ENCODE measurements around the gene IMPA2. TPM values are rescaled to one million over a fixed set of nuclear protein-coding genes. Genes with fewer than 3 reads are reported as not detected.

IMPA2 gene
- polyA plus RNA-seq, 1 donor (not counting 4 experiments of a cell fraction or from before 2014, with no cell fraction given): 17.6 TPM

- dilution Hi-C loops (cut with MboI; ENCODE audit: extremely low pct_ligation_motif_present, low sequenced_read_pairs): no loop called here
- Histone ChIP-seq H3K9ac (ENCODE audit: control insufficient read depth, extremely low read depth, insufficient read depth, low read length) (peak overlapping the region; percentile 86), H3K4me2 (ENCODE audit: control insufficient read depth, extremely low read depth, insufficient read depth, low read depth, low read length) (peak overlapping the region; percentile 89), H3K4me3 (ENCODE audit: control insufficient read depth in 2 of 3, extremely low read depth in 1 of 3, insufficient read depth in 2 of 3, low read depth in 1 of 3, low read length in 3 of 3) (peak overlapping the region; percentile 37 to 73 (median 63)), H3K4me1 (ENCODE audit: control insufficient read depth, extremely low read depth, insufficient read depth, low read length) (peaks cover 27% of the 10 kb centered on the region), H3K27ac (ENCODE audit: control insufficient read depth, insufficient read depth, low read length) (peak overlapping the region; percentile 93), H3K27me3 (ENCODE audit: control insufficient read depth, extremely low read depth, insufficient read depth, low read length) (no peaks in the 10 kb centered on the region), H3K79me2 (ENCODE audit: control insufficient read depth, insufficient read depth, low read length) (no peaks in the 10 kb centered on the region), H3K9me1 (ENCODE audit: control insufficient read depth, extremely low read depth, insufficient read depth, low read length) (no peaks in the 10 kb centered on the region), H2AFZ (ENCODE audit: control insufficient read depth, low read length) (peak overlapping the region; percentile 82), H3K9me3 (ENCODE audit: control insufficient read depth, low read depth, low read length) (no peaks in the 10 kb centered on the region), H3K36me3 (ENCODE audit: control insufficient read depth in 2 of 2, extremely low read depth in 1 of 2, insufficient read depth in 2 of 2, low read length in 2 of 2) (no peaks in the 10 kb centered on the region), H4K20me1 (ENCODE audit: control insufficient read depth, extremely low read depth, insufficient read depth, low read length) (no peaks in the 10 kb centered on the region)
- FAIRE-seq: peak; percentile 77
- DNase-seq (ENCODE audit: low read depth, low spot score): peak; percentile 90
- TF ChIP-seq EZH2 (IDR thresholded peaks at IDR 0.05; ENCODE audit: low read length): no peak
- TF ChIP-seq, protein P1, sequence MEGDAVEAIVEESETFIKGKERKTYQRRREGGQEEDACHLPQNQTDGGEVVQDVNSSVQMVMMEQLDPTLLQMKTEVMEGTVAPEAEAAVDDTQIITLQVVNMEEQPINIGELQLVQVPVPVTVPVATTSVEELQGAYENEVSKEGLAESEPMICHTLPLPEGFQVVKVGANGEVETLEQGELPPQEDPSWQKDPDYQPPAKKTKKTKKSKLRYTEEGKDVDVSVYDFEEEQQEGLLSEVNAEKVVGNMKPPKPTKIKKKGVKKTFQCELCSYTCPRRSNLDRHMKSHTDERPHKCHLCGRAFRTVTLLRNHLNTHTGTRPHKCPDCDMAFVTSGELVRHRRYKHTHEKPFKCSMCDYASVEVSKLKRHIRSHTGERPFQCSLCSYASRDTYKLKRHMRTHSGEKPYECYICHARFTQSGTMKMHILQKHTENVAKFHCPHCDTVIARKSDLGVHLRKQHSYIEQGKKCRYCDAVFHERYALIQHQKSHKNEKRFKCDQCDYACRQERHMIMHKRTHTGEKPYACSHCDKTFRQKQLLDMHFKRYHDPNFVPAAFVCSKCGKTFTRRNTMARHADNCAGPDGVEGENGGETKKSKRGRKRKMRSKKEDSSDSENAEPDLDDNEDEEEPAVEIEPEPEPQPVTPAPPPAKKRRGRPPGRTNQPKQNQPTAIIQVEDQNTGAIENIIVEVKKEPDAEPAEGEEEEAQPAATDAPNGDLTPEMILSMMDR (optimal IDR thresholded peaks at IDR 0.05 in 1 of 3, IDR thresholded peaks at IDR 0.05 in 1 of 3, conservative IDR thresholded peaks at IDR 0.05 in 1 of 3; ENCODE audit: extremely low read depth in 1 of 3, insufficient read depth in 2 of 3, low read length in 3 of 3): no peak
Observed at GRCh38 chr18:11947214-11948191, 33.8 kb upstream of the IMPA2 start.

GRCh38 chr18:11948852-11949523 is 32.3 kb upstream of the IMPA2 start:
- Histone ChIP-seq H2AFZ (ENCODE audit: control insufficient read depth, low read length) (no peak overlapping the region), H3K79me2 (ENCODE audit: control insufficient read depth, insufficient read depth, low read length) (no peaks in the 10 kb centered on the region), H3K4me2 (ENCODE audit: control insufficient read depth, extremely low read depth, insufficient read depth, low read depth, low read length) (no peak overlapping the region), H3K36me3 (ENCODE audit: control insufficient read depth in 2 of 2, extremely low read depth in 1 of 2, insufficient read depth in 2 of 2, low read length in 2 of 2) (no peaks in the 10 kb centered on the region), H3K9me1 (ENCODE audit: control insufficient read depth, extremely low read depth, insufficient read depth, low read length) (no peaks in the 10 kb centered on the region), H4K20me1 (ENCODE audit: control insufficient read depth, extremely low read depth, insufficient read depth, low read length) (no peaks in the 10 kb centered on the region), H3K9me3 (ENCODE audit: control insufficient read depth, low read depth, low read length) (no peaks in the 10 kb centered on the region), H3K27me3 (ENCODE audit: control insufficient read depth, extremely low read depth, insufficient read depth, low read length) (no peaks in the 10 kb centered on the region), H3K9ac (ENCODE audit: control insufficient read depth, extremely low read depth, insufficient read depth, low read length) (no peak overlapping the region), H3K4me1 (ENCODE audit: control insufficient read depth, extremely low read depth, insufficient read depth, low read length) (peaks cover 29% of the 10 kb centered on the region), H3K27ac (ENCODE audit: control insufficient read depth, insufficient read depth, low read length) (no peak overlapping the region), H3K4me3 (ENCODE audit: control insufficient read depth in 2 of 3, extremely low read depth in 1 of 3, insufficient read depth in 2 of 3, low read depth in 1 of 3, low read length in 3 of 3) (no peak overlapping the region)
- TF ChIP-seq EZH2 (IDR thresholded peaks at IDR 0.05; ENCODE audit: low read length): no peak
- TF ChIP-seq, protein P1 (optimal IDR thresholded peaks at IDR 0.05 in 1 of 3, IDR thresholded peaks at IDR 0.05 in 1 of 3, conservative IDR thresholded peaks at IDR 0.05 in 1 of 3; ENCODE audit: extremely low read depth in 1 of 3, insufficient read depth in 2 of 3, low read length in 3 of 3): no peak
- DNase-seq (ENCODE audit: low read depth, low spot score): no peak
- dilution Hi-C loops (cut with MboI; ENCODE audit: extremely low pct_ligation_motif_present, low sequenced_read_pairs): no loop called here
- FAIRE-seq: no peak

Data from keratinocyte (primary cell).